ENCODE data around the gene GDF11.

GDF11 gene

DNA sequence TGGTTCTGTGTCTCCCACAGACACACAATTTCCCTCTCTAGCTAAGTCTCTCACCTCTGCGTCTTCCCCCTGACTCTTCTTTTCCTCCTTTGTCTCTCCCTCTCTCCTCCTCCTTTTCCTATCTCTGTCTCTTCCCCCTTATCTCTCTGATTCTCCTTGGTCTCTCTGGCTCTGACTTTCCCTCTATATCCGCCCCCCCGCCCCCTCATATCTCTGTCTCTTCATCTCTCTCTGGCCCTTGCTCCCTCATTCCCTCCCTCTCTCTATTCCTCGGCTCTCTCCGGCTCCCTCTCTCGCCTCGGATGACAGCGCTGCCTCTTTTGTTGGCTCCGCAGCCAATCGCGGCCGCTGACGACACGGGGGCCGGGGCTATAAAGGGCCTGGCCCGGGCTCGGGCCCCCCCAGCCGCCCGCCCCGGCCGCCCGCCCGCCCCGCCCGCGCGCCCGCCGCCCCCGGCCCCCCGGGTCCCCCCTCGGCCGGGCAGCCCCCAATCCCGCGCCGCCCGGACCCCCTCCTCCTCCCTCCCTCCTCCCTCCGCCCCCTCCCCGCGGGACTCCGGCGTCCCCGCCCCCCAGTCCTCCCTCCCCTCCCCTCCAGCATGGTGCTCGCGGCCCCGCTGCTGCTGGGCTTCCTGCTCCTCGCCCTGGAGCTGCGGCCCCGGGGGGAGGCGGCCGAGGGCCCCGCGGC lies at the start of gene GDF11:
TSS of gene GDF11 (plus strand) at position 404 of the 687 bp plus-strand sequence. CDS start at position 599, 195 bp downstream.
- DNase-seq, result peak; percentile 73 to 80

DNA sequence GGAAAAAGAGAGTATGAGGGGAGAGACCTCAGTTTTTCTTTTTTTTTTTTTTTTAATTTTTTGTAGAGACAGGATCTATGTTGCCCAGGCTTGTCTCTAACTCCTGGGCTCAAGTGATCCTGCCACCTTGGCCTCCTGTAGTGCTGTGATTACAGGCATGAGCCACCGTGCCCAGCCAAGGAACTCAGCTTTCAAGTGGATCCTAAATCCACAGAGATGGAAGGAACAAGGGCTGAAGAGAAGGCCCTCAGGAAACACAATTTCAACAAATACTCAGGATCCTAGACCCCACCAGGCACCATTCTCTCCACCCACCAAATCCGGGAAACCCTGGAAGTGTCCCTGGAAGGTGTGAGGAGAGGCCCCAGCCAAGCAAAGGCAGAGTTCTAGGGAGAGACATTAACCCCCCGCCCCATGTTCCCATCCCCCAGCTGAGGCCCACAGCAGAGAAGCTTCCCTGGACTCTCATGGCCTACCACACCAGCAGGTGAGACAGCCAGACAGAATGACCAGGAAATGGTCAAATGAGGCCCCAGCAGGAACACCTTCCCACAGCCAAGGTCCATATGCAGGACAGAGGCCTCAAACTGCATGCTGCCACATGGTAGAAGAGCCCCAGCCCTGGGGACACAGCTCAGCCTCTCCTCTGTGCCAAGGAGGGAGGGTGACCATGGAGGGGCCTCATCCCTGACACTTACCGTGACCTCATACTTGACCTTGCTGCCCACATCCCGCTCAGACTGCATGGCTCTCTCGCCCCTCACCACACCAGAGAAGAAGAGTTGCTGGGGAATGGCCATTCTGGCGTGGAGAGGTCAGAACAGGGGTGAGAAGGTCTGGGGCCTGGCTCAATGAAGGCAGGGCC lies 49.4 kb upstream of the GDF11 start:
- DNase-seq, result peak in 1 of 2 donors; percentile 6

- no peak for DNase-seq
Measured at GRCh38 chr12:55694188-55694515, 48.8 kb upstream of the GDF11 start.

- DNase-seq, result peak in 1 of 2 donors; percentile 1
Measured at GRCh38 chr12:55694651-55695050, 48.3 kb upstream of the GDF11 start.

- DNase-seq, result peak in 1 of 2 donors; percentile 8
Measured at GRCh38 chr12:55695349-55695748, 47.6 kb upstream of the GDF11 start.

DNA sequence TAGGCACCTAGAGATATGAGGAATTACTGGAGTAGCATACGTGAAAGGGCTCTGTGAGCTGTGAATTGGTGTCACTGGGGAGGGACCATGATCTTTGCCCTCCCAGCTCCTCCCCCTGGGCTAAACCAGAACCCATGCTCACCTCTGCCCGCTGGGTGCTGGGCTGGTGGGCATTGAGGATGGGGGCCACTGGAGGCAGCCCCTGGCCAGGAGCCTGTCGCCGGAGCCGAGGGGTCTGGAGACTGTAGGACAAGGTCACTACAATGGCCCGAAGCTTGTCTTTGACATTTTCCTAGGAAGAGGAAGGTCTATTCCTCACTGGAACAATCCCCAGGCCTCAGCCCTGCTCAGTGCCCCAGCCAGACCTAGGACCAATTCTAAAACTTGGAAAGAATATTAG lies 46.8 kb upstream of the GDF11 start:
- no peak for DNase-seq

DNA sequence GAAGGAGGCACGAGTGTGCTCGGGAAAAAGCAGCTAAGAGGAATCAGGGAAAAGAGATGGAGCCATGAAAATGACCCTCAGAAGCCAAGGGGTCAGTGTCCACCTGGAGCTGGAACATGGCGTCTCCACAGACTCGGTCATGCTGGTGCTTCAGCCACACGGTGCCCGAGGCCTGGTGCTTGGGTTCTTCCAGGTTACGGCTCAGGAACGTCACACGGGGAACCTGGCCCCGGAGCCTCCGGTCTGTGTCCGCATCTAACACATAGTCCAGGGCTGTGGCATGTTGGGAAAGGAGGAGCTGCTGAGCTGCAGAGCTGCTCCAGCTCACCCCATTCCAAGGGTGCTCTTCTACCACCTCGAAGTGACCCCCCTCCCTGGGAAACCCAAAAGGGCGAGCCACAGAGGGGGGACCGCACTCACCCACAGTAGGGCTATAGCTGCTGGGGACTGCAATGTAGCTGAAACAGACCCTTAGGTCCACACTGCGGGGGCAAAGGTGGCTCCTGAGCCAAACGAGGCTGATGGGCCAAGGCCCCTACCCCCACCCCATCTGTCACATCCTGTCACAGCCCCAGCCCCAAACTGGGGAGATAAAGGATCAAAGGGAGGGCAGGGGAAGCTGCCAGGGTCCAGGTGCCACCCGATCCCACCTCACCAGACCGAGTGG lies 46.0 kb upstream of the GDF11 start:
- no peak for DNase-seq

DNA sequence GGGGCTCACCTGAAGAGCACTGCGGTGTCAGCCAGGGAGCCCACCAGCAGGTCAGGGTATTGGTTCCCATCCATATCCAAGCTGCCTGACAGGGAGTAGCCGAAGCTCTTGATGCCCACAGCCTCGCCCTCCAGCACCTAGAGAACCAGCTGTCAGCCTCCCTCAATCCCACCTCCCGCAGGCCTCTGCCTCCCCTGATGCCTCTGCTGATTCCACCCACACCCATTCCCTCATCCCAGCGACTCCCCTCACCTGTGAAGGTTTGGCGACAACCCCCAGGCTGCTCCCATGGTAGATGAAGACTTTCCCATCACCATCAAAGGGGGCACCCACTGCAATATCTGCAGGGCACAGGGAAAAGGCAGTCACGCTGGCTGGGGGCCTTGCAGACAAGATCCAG lies 45.2 kb upstream of the GDF11 start:
- DNase-seq, result no peak

GRCh38 chr12:55698241-55698955 lies 44.5 kb upstream of the GDF11 start:
- DNase-seq, result no peak

GRCh38 chr12:55698965-55699364 lies 44.0 kb upstream of the GDF11 start:
- no peak for DNase-seq

DNA sequence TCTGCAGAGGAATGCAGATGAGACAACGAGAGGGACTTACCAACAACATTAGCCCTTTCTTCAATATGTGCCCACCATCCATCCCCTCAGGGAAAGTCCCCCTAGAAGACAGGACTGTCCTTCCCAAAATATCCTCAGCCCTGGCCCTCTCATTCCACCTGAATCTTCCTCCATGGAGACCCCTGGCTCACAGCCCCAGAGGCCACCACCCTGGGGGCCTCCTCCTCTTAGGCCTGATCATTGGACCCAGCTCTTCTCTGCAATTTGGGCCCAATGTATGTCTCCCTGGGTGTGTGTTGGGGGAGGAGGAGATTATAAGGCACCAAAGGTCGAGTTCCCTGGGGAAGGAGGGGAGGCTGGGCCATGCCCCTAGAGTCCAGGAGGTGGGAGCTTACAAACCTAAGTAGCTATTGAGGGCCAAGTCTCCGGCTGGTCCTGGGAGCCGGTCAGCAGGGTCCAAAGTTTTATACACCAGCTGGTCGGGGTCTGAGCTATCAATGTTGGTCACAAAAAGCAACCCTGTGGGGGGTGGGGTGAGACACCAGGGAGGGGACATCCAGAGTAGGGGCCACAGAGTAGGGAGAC lies 43.4 kb upstream of the GDF11 start:
- no peak for DNase-seq

GRCh38 chr12:55700255-55701018 lies 42.5 kb upstream of the GDF11 start:
- no peak for DNase-seq

DNA sequence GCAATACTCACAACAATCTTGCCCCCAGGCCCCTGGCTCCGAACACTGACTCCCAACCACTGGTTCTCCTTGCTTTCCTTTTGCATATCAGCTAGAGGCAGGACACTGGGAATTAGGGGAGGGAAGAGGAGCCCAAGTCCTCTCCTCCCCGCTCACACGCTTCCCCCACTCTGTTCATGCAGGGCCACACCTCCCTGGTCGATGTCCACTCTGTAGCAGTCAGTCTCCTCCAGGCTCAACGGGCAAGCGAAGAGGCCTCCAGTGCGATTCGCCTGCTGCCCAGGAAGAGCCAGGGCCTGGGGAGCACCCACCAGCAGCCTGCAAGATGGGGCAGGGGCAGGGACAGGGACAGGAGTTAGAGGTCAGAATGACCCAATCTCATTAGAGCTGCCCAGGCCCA lies 40.1 kb upstream of the GDF11 start:
- DNase-seq, result no peak

DNA sequence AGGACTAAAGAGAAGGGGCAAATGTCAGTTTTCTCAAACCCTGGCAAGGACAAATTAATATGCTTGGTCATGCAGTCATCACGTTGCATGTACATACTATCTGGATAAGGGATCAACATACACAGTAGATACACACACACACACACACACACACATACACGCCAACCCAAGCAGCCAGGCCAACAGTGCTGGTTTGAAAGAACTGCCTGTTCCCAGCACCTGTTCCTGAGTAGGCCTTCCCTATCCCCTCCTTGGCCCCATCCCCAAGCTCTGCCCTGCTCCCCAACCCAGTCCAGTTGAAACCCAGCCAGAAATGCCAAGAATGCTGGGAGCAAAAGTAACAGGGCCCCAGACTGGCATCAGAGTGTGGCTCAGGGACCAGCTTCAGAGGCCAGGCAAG lies 39.6 kb upstream of the GDF11 start:
- no peak for DNase-seq

DNA sequence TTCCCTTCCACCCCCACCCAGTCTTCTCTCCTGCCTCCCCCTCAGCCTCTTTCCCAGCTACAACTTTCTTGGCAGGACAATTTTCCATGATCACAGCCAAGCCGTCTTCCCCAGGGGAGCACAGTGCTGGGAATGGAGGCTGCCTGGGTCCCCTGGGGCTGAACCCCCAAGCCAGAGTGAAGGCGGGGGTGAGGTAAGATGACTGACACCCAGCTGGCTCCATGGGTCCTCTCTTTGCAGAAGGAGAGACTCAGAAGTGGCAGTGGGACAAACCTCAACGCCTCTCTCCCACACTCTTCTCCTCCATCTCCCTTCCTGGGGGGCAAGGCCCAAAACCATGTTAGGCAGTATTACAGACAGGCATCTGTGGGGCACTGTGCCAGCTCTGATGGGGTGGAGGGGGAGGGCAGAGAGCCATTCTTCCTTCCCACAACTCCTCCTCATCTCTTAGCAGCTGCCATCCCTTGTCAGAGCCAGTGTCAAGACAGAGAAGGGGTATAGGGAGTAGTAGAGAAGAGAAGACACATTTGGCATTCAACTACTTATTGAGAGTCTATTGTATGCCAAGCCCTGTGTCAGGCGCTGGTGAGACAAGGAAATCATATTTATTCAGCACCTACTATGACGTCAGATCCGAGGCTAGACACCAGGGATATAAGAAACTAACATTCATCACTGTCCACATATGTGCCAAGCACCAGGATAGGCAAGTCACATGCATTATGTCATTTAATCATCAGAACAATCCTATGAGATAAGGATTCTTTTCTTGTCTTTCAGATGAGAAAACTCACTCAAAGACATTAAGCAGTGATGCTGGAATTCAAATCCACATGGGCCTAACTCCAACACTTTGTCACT lies 38.8 kb upstream of the GDF11 start:
- no peak for DNase-seq

DNA sequence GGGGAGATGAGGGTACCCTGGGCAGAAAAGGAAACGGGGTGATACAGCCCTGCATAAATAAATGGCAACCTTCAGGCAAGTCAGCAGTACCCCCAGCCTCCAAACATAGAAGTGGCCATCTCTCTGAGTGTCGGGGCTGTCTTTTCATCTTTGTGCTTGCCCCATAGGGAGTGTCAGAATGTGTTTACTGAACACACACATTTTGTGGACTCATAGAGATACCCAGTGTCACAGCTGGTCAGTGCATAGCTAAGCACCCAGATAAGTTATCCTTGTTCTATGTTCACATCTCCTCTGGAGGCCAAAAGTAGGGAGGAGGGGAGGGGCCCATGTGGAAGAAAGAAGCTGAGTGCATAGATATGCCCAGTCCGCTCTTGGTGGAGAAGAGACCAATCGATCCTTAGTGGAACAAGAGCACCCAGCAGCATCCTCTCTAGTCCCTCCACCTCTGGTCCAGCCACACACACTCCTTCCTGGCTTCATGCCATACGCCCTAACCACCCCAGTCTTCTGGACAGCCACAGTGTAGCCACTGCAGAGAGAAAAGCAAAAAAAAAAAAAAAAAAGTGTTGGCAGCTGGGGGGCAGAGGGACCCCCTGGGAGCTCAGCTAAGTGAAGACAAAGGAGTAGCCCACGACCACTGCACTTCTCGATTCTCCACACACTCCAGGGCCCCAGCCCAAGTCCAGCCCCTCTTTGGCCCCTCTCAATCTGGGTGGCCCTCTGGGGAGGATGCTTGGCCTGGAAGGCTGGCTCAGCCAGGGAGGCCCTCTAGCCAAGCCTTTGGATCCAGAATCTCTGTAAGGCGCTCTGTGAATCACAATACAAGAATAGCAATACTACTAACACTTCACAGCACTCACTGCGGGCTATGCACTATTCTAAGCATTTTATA lies 37.9 kb upstream of the GDF11 start:
- no peak for DNase-seq

DNA sequence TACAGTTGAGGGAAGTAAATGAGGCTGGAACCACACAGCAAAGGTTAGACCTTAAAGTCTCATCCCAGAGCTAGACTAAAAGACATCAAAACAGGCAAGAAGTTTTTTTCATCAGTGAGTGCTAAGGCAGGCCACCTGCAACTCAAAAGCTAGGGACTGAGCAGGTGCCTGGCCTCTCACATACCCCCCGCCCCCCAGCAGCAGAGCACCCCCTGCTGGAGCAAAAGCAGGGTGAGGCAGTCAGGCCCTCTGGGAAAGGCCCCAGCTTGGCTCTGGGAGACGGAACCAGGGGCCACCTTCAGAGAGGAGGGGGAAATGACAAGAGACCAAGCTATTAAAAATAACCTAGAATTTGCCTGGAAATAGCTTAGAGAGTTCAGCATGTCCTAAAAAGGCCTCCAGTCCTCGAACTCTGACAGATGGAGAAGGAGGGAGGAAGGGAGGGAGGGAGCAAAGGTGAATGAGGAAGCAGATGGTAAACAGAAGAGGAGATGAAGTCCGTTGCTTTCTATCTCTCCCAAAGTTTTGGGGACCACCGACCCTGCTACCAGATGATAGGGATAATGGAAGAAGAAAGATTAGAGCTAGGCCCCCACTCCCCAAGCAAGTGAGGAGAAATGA lies 37.0 kb upstream of the GDF11 start:
- no peak for DNase-seq

DNA sequence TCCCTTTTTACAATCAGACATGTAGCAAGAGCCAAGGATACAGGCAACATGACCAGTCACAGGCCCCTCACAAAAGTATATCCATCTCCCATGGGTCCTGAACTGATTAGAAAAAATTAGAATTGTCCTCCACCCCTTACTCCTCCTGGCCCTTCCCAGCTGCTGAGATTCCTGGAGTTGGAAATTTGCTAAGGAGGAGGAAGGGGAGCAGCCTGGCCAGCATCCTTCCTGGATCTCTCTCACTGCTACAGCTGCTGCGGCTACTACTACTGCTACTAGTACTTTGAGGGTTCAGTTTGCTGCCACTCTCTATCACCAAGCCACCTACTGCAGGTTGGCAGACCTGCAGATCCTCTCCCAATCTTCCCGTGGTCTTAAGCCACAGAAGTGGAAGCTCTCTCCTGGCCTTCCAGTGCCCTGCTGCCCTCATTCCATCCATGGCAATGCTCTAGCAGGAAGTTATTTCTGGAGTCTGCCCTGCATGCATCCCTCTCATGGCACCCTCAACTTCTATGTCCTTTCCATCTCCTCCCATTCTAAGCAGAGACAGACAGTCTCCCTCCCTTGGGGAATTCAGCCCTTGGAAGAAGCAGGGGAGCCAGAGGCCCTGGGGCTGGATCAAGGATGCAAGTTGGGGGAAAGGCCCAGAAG lies 36.2 kb upstream of the GDF11 start:
- no peak for DNase-seq

- DNase-seq, result no peak
Measured at GRCh38 chr12:55707219-55707671, 35.7 kb upstream of the GDF11 start.
